Measurements from ENCODE around the gene DLD.

- TF ChIP-seq CTCF (IDR thresholded peaks at IDR 0.05) (no peak), POLR2AphosphoS5 (IDR thresholded peaks at IDR 0.05) (no peak)
These were observed 60.9 kb downstream of the DLD start for GRCh38 chr7:107951896-107952295.
